Stimulated activated CD4-positive, alpha-beta T cell treated with anti-CD3 and anti-CD28 coated beads, Interleukin-15, amount 100 ng/mL, for 48 hours (primary cell): ENCODE results near the gene IL16.
A peak's percentile ranks its signal among the peaks of the same experiment; 100 is the strongest.
"Not testable (repeated sequence)": the region's sequence is repeated elsewhere in the genome, so short reads cannot be mapped to it uniquely, and the experiment has no call there.

ENCODE experiments used
- DNase-seq, 2 donors: peaks; one replicate each; pipeline ENCODE4 v3.0.0-alpha.2; 2020; ENCODE audit warnings: low read depth in 2 of 2

IL16 gene

GRCh38 chr15:81312790-81313543 is 116.3 kb downstream of the IL16 start:
- no peak for DNase-seq

GRCh38 chr15:81313686-81314085 is 117.0 kb downstream of the IL16 start:
- no peak for DNase-seq

- no peak for DNase-seq
These were observed 117.7 kb downstream of the IL16 start for GRCh38 chr15:81314378-81314777.

GRCh38 chr15:81315452-81316175 is 118.9 kb downstream of the IL16 start:
- no peak for DNase-seq

- DNase-seq: no peak
These were observed 119.6 kb downstream of the IL16 start for GRCh38 chr15:81316267-81316666.

- DNase-seq: no peak
These were observed 121.0 kb downstream of the IL16 start for GRCh38 chr15:81317642-81318017.

- DNase-seq: no peak
These were observed 125.0 kb downstream of the IL16 start for GRCh38 chr15:81321667-81322066.

- DNase-seq: no peak
These were observed 126.1 kb downstream of the IL16 start for GRCh38 chr15:81322676-81323253.

GRCh38 chr15:81323559-81323943 is 126.9 kb downstream of the IL16 start:
- no peak for DNase-seq

GRCh38 chr15:81323944-81324881 is 127.5 kb downstream of the IL16 start, which contains the start of gene STARD5:
Gene STARD5 (minus strand): TSS chr15:81324141. CDS start chr15:81324099, 42 bp downstream.
- DNase-seq: peak; percentile 94 to 98

GRCh38 chr15:81326466-81327212 is 130.0 kb downstream of the IL16 start:
- DNase-seq: no peak

GRCh38 chr15:81327516-81327915 is 130.8 kb downstream of the IL16 start:
- DNase-seq: no peak

GRCh38 chr15:81329446-81329845 is 132.8 kb downstream of the IL16 start:
- no peak for DNase-seq

GRCh38 chr15:81330366-81331090 is 133.8 kb downstream of the IL16 start:
- DNase-seq: no peak

GRCh38 chr15:81331141-81331540 is 134.5 kb downstream of the IL16 start:
- not testable (repeated sequence) for DNase-seq

GRCh38 chr15:81331600-81331999 is 134.9 kb downstream of the IL16 start:
- no peak for DNase-seq

GRCh38 chr15:81332326-81332725 is 135.6 kb downstream of the IL16 start:
- no peak for DNase-seq

GRCh38 chr15:81333363-81333762 is 136.7 kb downstream of the IL16 start:
- no peak for DNase-seq

GRCh38 chr15:81334768-81335435 is 138.2 kb downstream of the IL16 start:
- no peak for DNase-seq

- no peak for DNase-seq
These were observed 139.0 kb downstream of the IL16 start for GRCh38 chr15:81335631-81336030.
